Kidney glomerular epithelial cell (primary cell): ENCODE results near the gene TRIM25.

ENCODE experiments used
- DNase-seq: peaks from one replicate; lab custom pipeline; 2025; lab: John Stamatoyannopoulos, UW

TRIM25 gene

GRCh38 chr17:56894859-56895455 is 18.9 kb downstream of the TRIM25 start:
- no peak for DNase-seq

- no peak for DNase-seq
Observed at GRCh38 chr17:56893503-56893902, 20.3 kb downstream of the TRIM25 start.

GRCh38 chr17:56892333-56892732 is 21.5 kb downstream of the TRIM25 start:
- DNase-seq: no peak

- no peak for DNase-seq
Observed at GRCh38 chr17:56891751-56892150, 22.1 kb downstream of the TRIM25 start.

GRCh38 chr17:56890906-56891674 is 22.8 kb downstream of the TRIM25 start:
- no peak for DNase-seq

- DNase-seq: no peak
Observed at GRCh38 chr17:56890390-56890789, 23.5 kb downstream of the TRIM25 start.

- DNase-seq: no peak
Observed at GRCh38 chr17:56887552-56888467, 26.0 kb downstream of the TRIM25 start.

GRCh38 chr17:56887105-56887504 is 26.7 kb downstream of the TRIM25 start:
- DNase-seq: no peak

GRCh38 chr17:56886288-56886731 is 27.5 kb downstream of the TRIM25 start:
- DNase-seq: no peak

GRCh38 chr17:56885312-56885657 is 28.6 kb downstream of the TRIM25 start:
- no peak for DNase-seq

GRCh38 chr17:56884483-56885311 is 29.2 kb downstream of the TRIM25 start:
- DNase-seq: no peak

- no peak for DNase-seq
Observed at GRCh38 chr17:56883616-56884015, 30.2 kb downstream of the TRIM25 start.

GRCh38 chr17:56881685-56882295 is 32.1 kb downstream of the TRIM25 start:
- DNase-seq: no peak

- DNase-seq: no peak
Observed at GRCh38 chr17:56880571-56880970, 33.3 kb downstream of the TRIM25 start.

GRCh38 chr17:56880133-56880532 is 33.7 kb downstream of the TRIM25 start:
- DNase-seq: no peak

GRCh38 chr17:56879280-56879679 is 34.6 kb downstream of the TRIM25 start:
- DNase-seq: no peak

GRCh38 chr17:56876766-56877179 is 37.1 kb downstream of the TRIM25 start:
- DNase-seq: no peak

- no peak for DNase-seq
Observed at GRCh38 chr17:56870081-56870651, 43.7 kb downstream of the TRIM25 start.

GRCh38 chr17:56868716-56869115 is 45.1 kb downstream of the TRIM25 start:
- DNase-seq: no peak

- DNase-seq: no peak
Observed at GRCh38 chr17:56867948-56868376, 45.9 kb downstream of the TRIM25 start.

- DNase-seq: no peak
Observed at GRCh38 chr17:56866496-56866895, 47.4 kb downstream of the TRIM25 start.
